Stomach (tissue), 4 donors: ENCODE results near the gene RIMS1.

Experiments used
- EP300 ChIP-seq: sonication (generic); formaldehyde crosslinking; IDR thresholded peaks from one replicate; pipeline ENCODE4 v1.6.1; 2017; ENCODE audit warnings: antibody characterized with exemption
- POLR2AphosphoS5 ChIP-seq, 3 donors: sonication (generic); formaldehyde crosslinking; IDR thresholded peaks; one replicate each; pipeline ENCODE4 v1.6.1; 2016; ENCODE audit warnings: antibody characterized with exemption in 3 of 3
- TF ChIP-seq, protein P1 (sequence below), 7 experiments: fragments of 450-650 bp in 4 of 7; fragments of 200-600 bp in 3 of 7; sonication (generic) in 3 of 7; IDR thresholded peaks; one replicate each; pipeline ENCODE4 v1.5.1; 2016 to 2019; ENCODE audit warnings: antibody characterized with exemption in 7 of 7, control low read depth in 2 of 7, mild to moderate bottlenecking in 1 of 7

DNA sequence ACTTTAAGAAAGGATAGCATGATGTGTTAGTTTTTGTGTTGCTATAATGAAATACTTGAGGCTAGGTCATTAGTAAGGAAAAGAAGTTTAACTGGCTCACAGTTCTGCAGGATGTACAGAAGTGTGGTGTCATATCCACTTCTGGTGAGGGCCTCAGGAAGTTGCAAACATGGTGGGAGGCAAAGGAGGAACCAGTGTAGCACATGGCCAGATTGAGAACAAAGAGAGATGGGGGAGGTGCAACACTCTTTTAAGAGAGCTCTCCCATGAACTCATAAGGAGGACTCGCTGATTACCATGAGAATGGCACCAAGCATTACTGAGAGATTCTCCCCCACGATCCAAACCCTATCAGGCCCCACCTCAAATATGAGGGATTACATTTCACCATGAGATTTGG, 265.4 kb downstream of the RIMS1 start:
- TF ChIP-seq, protein P1, sequence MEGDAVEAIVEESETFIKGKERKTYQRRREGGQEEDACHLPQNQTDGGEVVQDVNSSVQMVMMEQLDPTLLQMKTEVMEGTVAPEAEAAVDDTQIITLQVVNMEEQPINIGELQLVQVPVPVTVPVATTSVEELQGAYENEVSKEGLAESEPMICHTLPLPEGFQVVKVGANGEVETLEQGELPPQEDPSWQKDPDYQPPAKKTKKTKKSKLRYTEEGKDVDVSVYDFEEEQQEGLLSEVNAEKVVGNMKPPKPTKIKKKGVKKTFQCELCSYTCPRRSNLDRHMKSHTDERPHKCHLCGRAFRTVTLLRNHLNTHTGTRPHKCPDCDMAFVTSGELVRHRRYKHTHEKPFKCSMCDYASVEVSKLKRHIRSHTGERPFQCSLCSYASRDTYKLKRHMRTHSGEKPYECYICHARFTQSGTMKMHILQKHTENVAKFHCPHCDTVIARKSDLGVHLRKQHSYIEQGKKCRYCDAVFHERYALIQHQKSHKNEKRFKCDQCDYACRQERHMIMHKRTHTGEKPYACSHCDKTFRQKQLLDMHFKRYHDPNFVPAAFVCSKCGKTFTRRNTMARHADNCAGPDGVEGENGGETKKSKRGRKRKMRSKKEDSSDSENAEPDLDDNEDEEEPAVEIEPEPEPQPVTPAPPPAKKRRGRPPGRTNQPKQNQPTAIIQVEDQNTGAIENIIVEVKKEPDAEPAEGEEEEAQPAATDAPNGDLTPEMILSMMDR (IDR thresholded peaks at IDR 0.05) = no peak
- TF ChIP-seq EP300 = no peak
- TF ChIP-seq POLR2AphosphoS5 (IDR thresholded peaks at IDR 0.05) = no peak
